RPMI8226 (cell line): Measurements from ENCODE around the gene ERCC1.
"Not testable (repeated sequence)": the region's sequence is repeated elsewhere in the genome, so short reads cannot be mapped to it uniquely, and the experiment has no call there.

Experiments
- DNase-seq: peaks from one replicate; pipeline ENCODE4 v3.0.0-alpha.2; 2015

Gene ERCC1

GRCh38 chr19:45424191-45425058 lies 708 bp upstream of the ERCC1 start:
- DNase-seq: peak; percentile 45

DNA sequence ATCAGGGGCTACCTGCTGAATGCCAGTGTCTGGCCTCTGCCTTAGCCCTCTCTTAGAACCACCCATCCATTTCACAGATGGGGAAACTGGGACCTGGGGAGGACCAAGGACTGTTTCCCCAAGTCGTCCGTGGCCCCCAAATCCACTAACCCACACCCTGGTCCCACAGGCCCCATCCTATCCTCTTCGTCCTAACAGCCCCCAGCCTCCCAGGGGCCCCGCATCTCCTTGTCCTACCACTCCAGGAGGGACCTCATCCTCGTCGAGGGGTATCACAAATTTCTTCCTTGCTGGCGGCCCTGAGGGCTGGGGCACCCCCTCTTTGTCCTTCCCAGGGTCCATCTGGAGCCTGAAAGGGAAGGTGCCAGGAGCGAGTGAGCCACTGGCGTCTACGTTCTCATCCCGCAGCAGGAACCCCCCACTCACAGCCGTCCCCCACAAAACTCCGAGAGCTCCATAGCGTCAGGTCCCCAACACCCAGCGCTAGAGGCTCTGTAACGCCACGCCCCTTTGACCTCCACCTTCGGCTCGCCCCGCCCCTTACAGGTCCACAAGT lies 606 bp downstream of the ERCC1 start:
- no peak for DNase-seq

DNA sequence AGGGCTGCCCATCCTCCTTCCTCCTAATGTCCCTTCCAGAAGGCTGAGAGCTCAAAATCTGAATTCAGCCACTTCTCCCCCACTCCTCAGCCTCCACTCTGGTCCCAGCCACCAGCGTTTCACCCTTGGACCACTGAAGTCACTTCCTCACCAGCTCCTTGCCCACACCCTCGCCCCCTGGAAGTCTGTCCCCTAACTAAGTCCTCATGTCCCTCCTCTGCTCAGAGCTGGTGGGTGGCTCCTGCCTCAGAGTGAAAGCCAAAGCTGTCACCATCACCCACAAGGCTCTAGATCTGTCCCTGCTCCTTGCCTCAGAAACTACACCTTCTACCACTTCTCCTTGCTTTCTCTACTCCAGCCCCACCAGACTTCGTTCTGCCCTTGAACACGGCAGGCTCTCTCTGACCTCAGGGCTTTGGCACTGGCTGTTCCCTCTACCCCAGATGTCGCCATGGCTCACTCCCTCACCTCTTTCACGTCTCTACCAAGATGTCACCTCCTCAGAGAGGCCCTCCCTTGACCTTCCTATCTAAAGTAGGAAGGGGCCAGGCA lies 1.7 kb downstream of the ERCC1 start:
- no peak for DNase-seq

GRCh38 chr19:45420871-45421270 lies 2.8 kb downstream of the ERCC1 start:
- DNase-seq: no peak

- DNase-seq: no peak
Measured at GRCh38 chr19:45420356-45420755, 3.4 kb downstream of the ERCC1 start.

- no peak for DNase-seq
Measured at GRCh38 chr19:45419895-45420294, 3.8 kb downstream of the ERCC1 start.

DNA sequence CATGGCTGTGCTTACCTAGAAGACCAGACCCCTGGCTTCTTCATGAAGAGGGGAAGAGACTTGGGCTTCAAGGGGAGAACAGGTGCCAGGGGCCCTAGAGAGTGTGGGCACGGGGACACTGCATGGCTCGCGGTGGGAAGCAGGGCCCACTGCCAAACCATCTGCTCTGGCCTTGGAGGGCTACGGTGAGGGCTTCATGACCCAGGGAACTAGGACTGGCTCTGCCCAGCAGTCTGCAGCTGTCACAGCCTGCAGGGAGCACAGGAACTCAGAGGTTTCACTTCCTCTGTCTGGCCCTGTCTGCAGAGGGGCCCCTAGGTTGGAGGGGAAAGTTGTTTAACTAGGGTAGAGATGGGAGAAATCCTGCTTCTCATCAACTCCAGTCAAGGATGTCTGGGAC lies 4.3 kb downstream of the ERCC1 start:
- DNase-seq: peak; percentile 92

DNA sequence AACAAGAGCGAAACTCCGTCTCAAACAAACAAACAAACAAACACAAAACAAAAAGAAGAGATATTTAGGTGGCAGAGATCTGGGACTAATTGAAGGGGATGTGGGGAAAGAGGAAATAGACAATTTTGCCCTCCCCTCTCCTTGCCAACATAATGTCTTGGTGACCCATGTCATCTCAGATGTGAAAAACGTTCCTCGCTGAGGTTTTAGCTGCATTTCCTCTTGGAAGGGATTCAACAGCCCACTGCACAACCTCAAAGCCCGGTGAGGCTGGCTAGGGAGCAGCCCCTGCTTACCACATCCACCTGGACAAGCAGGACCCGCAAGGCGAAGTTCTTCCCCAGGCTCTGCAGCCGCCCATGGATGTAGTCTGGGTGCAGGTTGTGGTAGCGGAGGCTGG lies 4.9 kb downstream of the ERCC1 start:
- DNase-seq: peak; percentile 76

GRCh38 chr19:45417151-45417550 lies 6.6 kb downstream of the ERCC1 start:
- no peak for DNase-seq

GRCh38 chr19:45414468-45414867 lies 9.2 kb downstream of the ERCC1 start:
- DNase-seq: no peak

- no peak for DNase-seq
Measured at GRCh38 chr19:45413497-45413896, 10.2 kb downstream of the ERCC1 start.

DNA sequence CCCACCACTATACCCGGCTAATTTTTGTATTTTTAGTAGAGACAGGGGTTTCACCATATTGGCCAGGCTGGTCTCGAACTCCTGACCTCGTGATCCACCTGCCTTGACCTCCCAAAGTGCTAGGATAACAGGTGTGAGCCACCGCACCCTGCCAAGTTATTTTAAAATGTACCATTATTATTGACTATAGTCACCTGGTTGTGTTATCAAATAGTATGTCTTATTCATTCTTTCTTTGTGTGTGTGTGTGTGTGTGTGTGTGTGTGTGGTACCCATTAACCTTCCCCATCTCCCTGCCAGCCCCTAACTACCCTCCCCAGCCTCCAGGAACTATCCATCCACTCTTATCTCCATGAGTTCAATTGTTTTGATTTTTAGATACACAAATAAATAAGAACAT lies 13.4 kb downstream of the ERCC1 start:
- not testable (repeated sequence) for DNase-seq

DNA sequence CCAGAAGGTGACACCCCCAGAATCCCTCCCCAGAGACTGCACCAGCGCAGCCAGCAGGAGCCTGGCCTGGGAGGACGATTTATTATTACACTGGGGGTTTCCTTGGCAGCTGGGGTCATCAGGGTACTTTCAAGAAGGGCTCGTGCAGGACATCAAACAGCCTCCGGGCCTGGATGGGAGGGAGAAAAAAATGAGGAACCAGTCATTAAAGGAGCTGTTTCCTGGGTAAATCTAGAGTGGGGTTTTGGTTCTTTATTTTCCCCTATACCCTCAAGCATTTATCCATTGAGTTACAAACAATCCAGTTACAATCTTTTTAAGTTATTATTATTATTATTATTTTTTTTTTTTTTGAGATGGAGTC lies 14.2 kb downstream of the ERCC1 start:
- no peak for DNase-seq

GRCh38 chr19:45408830-45409556 lies 14.7 kb downstream of the ERCC1 start:
- no peak for DNase-seq

- DNase-seq: no peak
Measured at GRCh38 chr19:45408121-45408520, 15.6 kb downstream of the ERCC1 start.

DNA sequence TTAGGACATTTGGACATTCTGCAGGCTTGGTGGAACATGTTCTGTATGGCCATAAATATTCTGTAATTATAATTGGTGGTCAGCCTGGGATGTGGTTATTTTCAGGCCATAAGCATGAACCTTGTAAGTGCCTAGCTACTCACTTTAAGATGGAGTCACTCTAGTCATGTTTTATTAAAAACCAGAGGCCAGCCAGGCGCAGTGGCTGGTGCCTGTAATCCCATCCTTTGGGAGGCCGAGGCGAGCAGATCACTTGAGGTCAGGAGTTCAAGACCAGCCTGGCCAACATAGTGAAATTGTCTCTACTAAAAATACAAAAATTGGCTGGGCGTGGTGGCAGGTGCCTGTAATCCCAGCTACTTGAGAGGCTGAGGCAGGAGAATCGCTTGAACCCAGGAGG lies 16.1 kb downstream of the ERCC1 start:
- DNase-seq: not testable (repeated sequence)

GRCh38 chr19:45407091-45407375 lies 16.7 kb downstream of the ERCC1 start:
- no peak for DNase-seq

GRCh38 chr19:45406226-45407090 lies 17.3 kb downstream of the ERCC1 start, which contains the start of gene POLR1G:
TSS of gene POLR1G (plus strand) at chr19:45406644. CDS start at chr19:45406697, 53 bp downstream.
- DNase-seq: peak; percentile 84

DNA sequence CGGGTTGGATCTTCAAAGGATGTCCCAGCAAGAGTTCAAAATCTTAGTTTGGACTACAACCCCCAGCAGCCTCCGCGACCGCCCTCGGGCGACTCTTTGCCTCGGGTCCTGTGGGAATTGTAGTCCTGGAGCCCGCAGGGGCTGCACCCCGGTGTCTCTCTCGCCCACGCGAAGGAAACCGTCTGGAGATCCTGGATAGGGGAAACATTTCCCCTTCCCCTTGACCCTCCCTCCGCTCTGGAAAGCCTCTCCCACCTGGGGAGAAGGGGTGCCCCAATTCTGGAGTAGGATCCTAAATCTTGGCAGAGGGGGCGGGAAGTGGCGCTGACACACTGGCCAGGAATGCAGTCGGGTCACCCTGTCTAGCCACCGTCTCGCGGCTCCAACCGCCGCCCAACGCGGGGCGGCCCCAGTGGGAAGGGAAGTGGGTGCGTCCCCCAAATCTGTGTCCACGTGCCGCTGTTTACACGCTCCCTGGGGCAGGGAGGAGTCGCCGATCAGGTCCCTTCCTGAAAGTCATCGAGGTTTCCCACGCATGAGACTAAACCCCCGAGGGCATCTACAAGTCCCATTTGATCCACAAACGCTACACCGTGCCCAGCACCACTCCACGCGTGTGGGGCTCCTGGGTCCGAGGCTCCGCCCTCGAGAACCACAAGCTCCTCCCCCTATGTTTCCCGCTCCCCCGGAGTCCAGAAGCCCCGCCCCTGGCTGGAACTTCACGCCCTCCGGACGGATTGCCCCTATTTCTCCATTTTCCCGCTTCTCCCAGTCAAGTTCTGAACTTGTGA lies 18.1 kb downstream of the ERCC1 start:
- DNase-seq: peak; percentile 85

- DNase-seq: peak; percentile 80
Measured at GRCh38 chr19:45404557-45405434, 18.9 kb downstream of the ERCC1 start, which contains the start of gene PPP1R13L. TSS of gene PPP1R13L (minus strand) at chr19:45405069. CDS start at chr19:45398318, 6,751 bp downstream.
